Measurements from ENCODE around the gene SIX3. TPM values are rescaled to one million over a fixed set of nuclear protein-coding genes. Genes with fewer than 3 reads are reported as not detected.

The SIX3 gene
- total RNA-seq, 1 experiment from 2014 or later = 1.4 TPM

- Histone ChIP-seq H3K9me2 (ENCODE audit: insufficient read depth) (no peaks in the 10 kb centered on the region), H3K4me2 (no peak overlapping the region), H3K27ac (no peak overlapping the region), H3K4me3 (no peak overlapping the region), H3K9me3 (ENCODE audit: insufficient read depth, low read depth) (no peaks in the 10 kb centered on the region), H3F3A (ENCODE audit: insufficient read depth, low read depth) (peaks cover 20% of the 10 kb centered on the region), H3K79me2 (ENCODE audit: low read depth) (peaks cover 35% of the 10 kb centered on the region), H3K4me1 (replicated peaks; ENCODE audit: insufficient read depth) (peaks cover 11% of the 10 kb centered on the region), H3K27me3 (ENCODE audit: insufficient read depth, low read depth) (no peaks in the 10 kb centered on the region), H4K20me1 (ENCODE audit: insufficient read depth) (no peaks in the 10 kb centered on the region), H3K36me3 (ENCODE audit: low read depth) (no peaks in the 10 kb centered on the region; the same call in 1 of the 2 replicates), H2AFZ (no peak overlapping the region)
- TF ChIP-seq EZH2 (IDR thresholded peaks at IDR 0.05; ENCODE audit: low read depth) = no peak
- TF ChIP-seq CTCF (conservative IDR thresholded peaks at IDR 0.05) = no peak
- intact Hi-C loops (cut with micrococcal nuclease; ENCODE audit: unreplicated experiment) = no loop called here
- ChIA-PET POLR2A (ENCODE audit: unreplicated experiment) (interaction anchor here (0.5 kb wide), 1 partner anchor 11 kb away, joined by 4 read pairs; no protein-coding TSS in a partner anchor), CTCF (interaction anchor here (0.6 kb wide), 1 partner anchor 21 kb away, joined by 4 read pairs; no protein-coding TSS in a partner anchor)
- BruUV-seq (replicated peaks) = no TSS peak
- no peak for DNase-seq
Observed at GRCh38 chr2:44934038-44934982, 7.2 kb upstream of the SIX3 start.

GRCh38 chr2:44934983-44935728 is 6.3 kb upstream of the SIX3 start:
- POLR2A ChIA-PET (ENCODE audit: unreplicated experiment) = no interaction called here

More at GRCh38 chr2:44934983-44935728, 6.3 kb upstream of the SIX3 start:
- DNase-seq = no peak
- no peak overlapping the region for H3K27ac ChIP-seq
- no peaks in the 10 kb centered on the region for H3K9me3 ChIP-seq (ENCODE audit: insufficient read depth, low read depth)
- H3F3A ChIP-seq (ENCODE audit: insufficient read depth, low read depth) = peaks cover 23% of the 10 kb centered on the region
- H3K4me1 ChIP-seq (replicated peaks; ENCODE audit: insufficient read depth) = peaks cover 19% of the 10 kb centered on the region
- H3K79me2 ChIP-seq (ENCODE audit: low read depth) = peaks cover 35% of the 10 kb centered on the region
- TF ChIP-seq CTCF (conservative IDR thresholded peaks at IDR 0.05) (no peak), EZH2 (IDR thresholded peaks at IDR 0.05; ENCODE audit: low read depth) (no peak)
- H3K27me3 ChIP-seq (ENCODE audit: insufficient read depth, low read depth) = no peaks in the 10 kb centered on the region
- no peaks in the 10 kb centered on the region; the same call in 1 of the 2 replicates for H3K36me3 ChIP-seq (ENCODE audit: low read depth)
- intact Hi-C loops (cut with micrococcal nuclease; ENCODE audit: unreplicated experiment) = loop anchor here (5.0 kb wide), 1 partner anchor 388 kb away; no protein-coding TSS in a partner anchor
- H4K20me1 ChIP-seq (ENCODE audit: insufficient read depth) = no peaks in the 10 kb centered on the region
- no peak overlapping the region for H2AFZ ChIP-seq
- BruUV-seq (replicated peaks) = no TSS peak
- H3K9me2 ChIP-seq (ENCODE audit: insufficient read depth) = no peaks in the 10 kb centered on the region
- no peak overlapping the region for H3K4me3 ChIP-seq
- CTCF ChIA-PET = no interaction called here
- no peak overlapping the region for H3K4me2 ChIP-seq

All from PC-9 (cell line).